NCI-H526 (cell line): ENCODE results near the gene MEGF11.
A peak's percentile ranks its signal among the peaks of the same experiment; 100 is the strongest.

Experiments
- DNase-seq, 2 experiments: peaks; one replicate each; lab custom pipeline; 2025; lab: John Stamatoyannopoulos, UW

MEGF11 gene

DNA sequence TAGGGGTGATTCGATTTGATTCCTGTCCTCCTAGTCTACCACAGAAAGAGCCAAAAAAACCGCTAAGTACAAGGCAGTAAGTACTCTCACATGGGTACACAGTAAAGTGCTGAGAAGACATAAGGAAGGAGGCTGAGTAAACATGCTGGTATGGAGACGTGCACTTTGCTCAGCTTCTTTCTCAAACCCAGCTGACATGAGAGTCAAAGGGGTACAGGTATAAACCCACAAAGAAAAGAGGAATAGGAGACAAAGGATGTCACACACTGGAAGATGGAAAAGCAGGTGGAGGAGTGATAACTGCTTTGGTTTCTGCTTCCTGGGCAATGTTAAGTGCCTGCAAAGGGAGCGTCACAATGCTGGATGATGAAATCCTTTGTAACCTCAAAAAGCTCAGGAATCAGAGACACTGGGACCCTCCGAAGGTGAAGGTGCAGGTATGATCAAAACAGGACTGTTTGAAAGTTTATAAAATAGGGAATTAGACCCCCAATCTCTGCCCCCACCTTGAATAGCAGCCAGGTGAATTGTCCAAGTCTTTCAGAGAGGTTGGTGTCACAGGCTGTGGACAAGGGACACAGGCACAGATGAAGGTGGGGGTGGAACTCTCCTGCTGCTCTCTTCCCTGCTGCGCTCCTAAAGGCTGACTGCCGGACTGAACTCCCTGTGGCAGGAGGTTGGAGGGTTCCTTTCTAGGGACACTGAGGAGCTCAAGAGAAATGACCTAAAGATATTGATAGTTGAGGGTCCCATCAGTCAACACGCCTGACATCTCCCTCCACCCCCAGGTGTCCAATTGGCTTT, 282.4 kb downstream of the MEGF11 start:
- no peak for DNase-seq

DNA sequence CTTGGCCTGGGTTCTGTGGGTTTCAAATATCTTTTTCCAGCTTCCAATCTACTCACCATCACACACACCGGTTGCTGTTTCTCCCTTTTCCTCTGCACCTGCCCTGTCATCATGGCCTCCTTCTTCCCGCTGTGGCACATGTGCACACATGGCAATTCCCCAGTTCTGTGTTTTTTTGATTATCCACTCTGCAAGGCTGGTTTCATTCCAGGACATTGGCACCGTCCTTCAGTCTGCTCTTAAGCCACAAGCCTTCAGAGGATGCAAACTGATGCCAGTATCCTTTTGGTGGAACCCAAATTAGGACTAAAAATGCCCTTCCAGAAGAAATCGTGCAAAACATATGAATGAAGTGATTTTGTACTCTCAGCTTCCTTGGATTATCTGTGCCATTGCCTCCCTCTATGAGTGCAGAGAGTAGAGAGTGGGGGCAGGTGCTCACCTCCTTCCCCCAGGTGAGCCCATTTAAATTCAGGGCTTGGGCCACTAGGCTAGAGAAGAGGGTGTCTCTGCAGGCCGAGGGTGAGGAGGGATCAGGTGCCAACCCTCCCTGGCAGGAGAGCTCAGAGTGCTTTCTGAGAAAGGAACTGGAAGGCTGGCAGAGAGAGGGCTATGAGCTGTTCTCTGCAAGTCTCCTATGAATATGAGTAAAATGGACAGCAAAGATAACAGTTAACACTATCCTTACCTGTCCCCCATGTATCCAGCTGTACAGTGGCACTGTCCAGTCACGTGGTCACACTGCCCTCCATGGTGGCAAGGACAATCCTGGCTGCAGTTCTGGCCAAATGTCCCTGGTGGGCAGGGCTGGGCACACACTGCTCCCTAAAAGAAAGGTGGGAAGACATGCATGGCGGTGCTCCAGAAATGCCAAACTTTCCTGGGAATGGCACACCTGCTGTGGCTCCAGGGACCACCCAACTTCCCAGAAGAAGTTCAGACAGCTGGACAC, 283.4 kb downstream of the MEGF11 start:
- no peak for DNase-seq

DNA sequence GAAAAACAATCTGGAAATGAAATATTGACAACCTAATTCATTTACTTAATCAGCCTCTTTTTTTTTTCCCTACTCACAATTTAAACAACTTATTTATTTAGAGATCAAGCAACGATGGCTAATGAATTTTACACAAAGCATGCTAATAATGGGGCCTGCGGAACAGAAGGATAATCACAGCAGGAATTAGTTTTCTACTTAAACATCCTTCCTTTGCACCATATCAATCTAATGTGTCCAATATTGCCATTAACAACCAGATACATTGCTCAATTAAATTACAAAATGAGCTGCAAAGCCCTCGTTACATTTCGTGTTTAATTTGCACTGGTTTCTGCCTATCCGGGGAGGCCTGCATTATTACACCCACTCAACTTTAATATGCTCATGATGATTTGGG, 285.0 kb downstream of the MEGF11 start:
- no peak for DNase-seq

DNA sequence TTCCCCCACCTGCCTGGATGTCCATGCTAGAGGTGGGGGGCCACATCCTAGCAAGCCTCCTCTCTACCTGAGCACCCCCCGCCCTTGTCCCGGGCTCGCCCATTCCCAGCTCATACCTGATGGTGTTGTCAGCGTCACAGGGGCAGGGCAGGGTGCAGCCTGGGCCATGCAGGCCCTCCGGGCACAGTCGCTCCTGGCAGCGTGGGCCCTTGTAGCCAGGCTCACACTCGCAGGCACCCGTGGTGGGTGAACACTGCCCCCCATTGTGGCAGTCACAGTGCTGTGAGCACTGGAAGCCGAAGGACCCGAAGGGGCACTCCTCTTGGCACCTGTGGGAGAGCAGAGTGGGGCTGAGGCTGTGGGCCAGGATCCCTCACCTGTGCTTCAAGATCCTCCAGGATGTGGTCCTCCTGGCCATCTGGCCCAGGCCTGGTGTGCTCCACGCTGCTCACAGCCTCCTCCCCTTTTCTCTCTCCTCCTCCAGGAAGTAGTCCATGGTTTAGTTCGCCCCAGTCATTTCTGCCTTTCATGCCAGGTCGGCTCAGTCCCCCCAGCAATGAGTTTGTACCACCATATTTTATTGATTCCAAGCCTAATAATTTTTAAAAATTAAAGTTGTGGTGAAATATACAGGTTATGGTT, 288.6 kb downstream of the MEGF11 start:
- no peak for DNase-seq

- DNase-seq = peak in 1 of 2 experiments; percentile 31
Measured at GRCh38 chr15:65963911-65964482, 289.6 kb downstream of the MEGF11 start.

- DNase-seq = no peak
Measured at GRCh38 chr15:65963358-65963757, 290.2 kb downstream of the MEGF11 start.

- no peak for DNase-seq
Measured at GRCh38 chr15:65962187-65962586, 291.4 kb downstream of the MEGF11 start.

DNA sequence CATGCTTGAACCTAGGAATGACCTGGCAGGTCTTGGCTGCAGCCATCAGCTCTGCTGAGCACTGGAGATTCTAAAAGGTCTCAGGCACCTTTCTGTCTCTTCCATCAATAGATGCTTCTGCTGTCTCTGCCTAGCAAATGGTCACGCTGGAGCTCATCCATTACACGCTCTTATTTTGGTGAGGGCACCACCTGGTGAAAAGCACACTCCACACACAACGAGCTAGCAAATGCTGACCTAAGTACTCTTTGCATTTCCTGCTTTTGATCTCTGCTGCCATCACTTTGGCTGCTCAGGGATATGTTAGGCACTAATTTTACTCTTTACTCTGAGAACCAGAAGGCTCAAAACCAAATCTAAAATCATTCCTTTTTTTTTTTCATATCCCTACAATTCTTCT, 293.0 kb downstream of the MEGF11 start:
- no peak for DNase-seq

DNA sequence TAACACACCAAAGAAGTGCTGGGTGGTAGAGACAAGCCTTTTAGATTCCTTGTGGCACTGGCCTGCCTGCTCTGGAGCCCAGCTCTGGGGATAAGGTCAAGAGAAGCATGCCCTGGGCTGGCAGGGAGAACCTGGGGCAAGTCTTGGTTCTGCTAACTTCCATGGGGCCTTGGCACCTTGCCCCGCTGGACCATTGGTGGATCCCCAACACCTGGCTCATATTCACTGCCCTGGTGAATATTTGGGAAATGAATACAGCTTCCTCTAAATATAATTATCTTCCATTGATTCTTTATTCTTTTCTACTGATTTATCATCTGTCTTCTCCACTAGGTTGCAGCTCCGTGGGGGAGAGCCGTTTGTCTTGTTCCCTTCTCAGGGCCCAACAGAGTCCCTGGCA, 294.7 kb downstream of the MEGF11 start:
- no peak for DNase-seq

DNA sequence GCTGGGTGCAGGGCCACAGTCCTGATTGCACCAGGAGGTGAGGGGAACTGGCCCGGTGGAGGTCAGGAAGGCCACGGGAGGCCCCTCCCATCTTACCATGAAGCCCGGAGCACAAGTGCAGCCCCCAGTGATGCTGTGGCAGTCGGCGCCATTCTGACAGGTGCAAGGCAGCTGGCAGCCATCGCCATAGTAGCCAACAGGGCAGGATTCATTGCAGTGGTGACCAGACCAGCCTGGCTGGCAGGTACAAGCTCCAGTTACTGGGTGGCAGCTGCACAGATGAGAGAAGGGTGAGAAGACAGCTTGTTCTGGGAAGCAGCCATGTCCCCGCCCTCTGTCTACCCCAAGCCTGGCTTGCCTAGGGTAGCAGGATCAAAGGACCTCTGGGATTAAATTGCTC, 296.1 kb downstream of the MEGF11 start:
- peak; percentile 62 to 71 for DNase-seq

DNA sequence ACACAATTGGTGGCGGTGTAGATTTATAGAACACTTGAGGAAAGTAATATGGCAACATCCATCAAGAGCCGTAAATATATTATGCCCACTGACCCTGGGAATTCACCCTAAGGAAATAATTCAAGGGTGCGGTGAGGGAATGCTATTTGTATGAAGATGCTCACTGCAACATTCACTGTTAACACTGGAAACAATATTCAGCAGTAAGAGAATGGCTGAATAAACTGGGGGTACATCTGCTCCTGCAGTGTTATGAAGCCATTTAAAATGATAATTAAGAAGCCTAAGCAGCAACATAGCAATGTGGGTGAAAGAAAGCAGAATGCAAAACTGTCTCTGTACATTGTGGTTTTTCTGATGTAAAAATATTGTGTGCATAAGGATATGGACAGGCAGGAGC, 296.7 kb downstream of the MEGF11 start:
- DNase-seq = peak in 1 of 2 experiments; percentile 26

DNA sequence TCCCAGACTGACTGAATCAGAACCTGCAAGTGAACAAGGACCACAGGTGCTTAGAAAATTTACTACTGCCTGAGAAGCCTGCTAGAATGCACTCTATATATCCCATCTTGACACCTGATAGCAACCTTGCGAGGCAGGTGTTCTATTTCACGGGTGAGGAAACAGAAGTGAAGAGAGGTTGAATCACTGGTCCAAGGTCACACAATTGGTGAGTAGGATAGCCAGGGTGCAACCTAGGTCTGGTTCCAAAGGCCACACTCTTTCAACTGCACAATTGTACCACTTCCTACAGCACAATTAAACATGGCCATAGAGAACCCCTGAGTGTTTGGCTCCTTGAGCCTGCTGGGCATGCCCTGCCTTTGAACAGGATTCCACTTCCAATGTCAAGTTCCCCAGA, 297.2 kb downstream of the MEGF11 start:
- peak; percentile 27 to 62 for DNase-seq

DNA sequence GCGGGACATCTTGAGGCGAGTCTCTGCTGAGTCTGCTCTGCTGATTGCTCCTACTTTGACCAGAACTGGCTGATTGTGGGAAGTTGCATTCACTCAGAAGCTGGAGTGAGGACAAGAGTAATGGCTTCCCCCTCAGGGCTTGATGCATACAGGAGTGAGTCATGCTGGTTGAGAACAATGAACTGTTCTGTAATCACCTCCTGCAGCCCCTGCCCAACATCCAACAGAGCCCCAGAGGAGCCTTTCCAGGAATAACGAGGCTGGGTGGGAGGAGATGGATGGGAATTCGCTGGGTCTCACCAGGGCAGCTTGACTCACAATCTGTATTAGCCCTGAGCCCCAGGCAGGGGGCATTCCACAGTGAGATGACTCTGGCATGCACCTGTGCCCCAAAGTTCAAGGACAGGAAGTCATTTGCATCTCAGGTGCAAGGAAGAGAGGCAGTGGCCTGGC, 299.2 kb downstream of the MEGF11 start:
- peak; percentile 68 to 82 for DNase-seq

GRCh38 chr15:65953622-65954021, 299.9 kb downstream of the MEGF11 start:
- DNase-seq = no peak

DNA sequence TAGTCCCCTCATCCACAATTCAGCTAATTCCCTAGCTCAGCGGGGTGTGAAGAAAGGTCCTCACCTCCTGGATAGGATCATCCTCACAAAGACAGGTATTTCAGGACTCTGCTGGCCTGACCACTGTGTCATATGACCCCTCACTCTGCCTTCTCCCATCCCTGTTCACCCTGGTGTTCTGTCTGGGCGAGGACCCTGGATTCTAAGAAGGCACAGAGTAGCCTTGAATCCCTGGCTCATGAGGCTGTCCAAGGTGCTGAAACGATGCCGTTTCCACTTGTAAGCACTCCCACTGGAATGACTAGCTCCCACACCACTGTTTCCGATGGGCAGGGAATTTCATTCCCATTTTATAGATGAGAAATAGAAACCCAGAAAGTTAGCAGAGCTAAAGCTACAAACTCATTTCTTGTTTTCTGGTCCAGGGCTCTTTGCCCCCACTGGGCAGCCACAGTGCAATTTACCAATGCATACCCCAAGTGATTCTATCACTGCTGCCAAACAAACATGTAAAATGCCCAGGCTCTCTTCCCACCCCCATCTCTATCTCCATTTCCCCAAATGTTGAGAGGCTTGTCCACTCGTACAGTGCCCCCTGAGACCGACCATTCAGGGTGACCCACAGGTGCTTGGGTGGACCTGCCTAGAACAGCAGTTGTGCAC, 301.0 kb downstream of the MEGF11 start:
- DNase-seq = no peak

- DNase-seq = no peak
Measured at GRCh38 chr15:65951007-65951406, 302.5 kb downstream of the MEGF11 start.

GRCh38 chr15:65949491-65949890, 304.1 kb downstream of the MEGF11 start:
- no peak for DNase-seq

GRCh38 chr15:65949011-65949410, 304.5 kb downstream of the MEGF11 start:
- DNase-seq = no peak

- DNase-seq = no peak
Measured at GRCh38 chr15:65948383-65948782, 305.2 kb downstream of the MEGF11 start.

GRCh38 chr15:65947041-65947440, 306.5 kb downstream of the MEGF11 start:
- no peak for DNase-seq

- peak in 1 of 2 experiments; percentile 29 for DNase-seq
Measured at GRCh38 chr15:65945616-65946015, 307.9 kb downstream of the MEGF11 start.
